NCI-H1048 (cell line): ENCODE data around the gene GOLGA6A.
"Not testable (repeated sequence)": the region's sequence is repeated elsewhere in the genome, so short reads cannot be mapped to it uniquely, and the experiment has no call there.

ENCODE experiments used
- DNase-seq: peaks from one replicate; lab custom pipeline; 2025; lab: John Stamatoyannopoulos, UW

GOLGA6A gene

DNA sequence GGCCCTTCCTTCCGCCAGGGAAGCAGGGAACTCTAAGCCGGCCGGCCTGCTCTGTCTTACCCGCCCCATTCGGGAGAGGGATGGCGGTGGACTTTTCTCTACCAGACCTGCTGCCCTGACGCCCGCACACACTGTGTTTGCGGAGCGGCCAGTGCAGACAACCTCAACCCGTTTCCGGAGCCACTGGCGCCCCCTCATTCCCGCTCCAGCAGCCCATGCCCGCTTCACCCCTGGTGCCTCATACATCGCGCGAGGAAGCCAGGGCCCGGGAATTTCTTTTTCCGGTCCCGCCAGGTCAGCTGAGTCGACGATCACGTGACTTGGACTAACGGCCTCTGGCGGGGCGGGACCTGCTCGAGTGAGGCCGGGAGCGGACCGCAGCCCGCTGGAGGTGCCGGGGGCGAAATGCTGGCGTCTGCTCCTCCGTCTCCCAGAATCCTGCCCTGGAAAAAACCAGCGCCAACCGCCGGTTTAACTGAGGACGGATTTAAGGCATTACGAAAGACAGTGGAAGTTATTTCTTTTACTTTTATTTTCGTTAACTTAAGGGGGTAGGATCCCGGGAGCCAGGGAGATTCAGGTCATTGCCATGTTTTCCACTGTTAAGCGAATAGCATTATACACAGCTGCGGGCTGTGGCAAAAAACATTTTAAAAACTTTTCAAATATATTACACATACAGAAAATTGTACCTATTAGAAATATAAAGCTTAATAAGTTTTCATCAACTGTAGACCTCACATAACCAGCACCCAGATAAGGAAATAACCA is 17.8 kb upstream of the GOLGA6A start:
- DNase-seq = not testable (repeated sequence)

DNA sequence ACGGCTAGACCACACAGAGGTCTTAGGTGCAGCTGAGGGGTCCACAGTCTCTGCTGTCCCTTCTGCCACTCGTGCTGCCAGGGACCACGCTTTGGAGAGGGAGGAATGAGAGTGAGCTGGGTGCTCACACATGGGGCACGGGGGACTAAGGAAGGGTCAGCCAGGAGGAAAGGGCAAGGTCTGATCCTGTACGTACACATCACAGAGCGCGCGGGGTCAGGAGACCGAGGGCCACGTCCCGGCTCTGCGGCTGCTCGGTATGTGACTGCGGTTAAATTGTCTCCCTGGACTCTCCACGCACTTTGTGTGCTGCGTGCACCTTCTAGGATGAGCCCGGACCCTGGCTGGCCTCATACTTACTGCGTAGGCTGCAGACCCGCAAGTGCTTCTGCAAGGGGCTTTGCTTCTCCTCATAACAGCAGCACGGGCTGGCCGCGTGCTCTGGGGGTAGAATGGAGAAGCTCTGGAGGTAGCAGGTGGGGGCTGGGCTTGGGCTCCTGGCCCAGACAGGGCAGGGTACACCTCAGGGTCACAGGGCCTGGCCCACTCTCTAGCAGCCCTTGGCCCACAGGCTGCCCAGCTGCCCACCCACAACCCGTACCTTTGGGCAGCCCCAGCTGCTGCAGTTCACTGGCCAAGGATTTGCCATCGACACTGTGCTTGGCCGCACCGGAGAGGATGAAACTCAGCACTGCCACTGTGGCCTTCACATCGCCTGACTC is 14.6 kb upstream of the GOLGA6A start:
- not testable (repeated sequence) for DNase-seq

DNA sequence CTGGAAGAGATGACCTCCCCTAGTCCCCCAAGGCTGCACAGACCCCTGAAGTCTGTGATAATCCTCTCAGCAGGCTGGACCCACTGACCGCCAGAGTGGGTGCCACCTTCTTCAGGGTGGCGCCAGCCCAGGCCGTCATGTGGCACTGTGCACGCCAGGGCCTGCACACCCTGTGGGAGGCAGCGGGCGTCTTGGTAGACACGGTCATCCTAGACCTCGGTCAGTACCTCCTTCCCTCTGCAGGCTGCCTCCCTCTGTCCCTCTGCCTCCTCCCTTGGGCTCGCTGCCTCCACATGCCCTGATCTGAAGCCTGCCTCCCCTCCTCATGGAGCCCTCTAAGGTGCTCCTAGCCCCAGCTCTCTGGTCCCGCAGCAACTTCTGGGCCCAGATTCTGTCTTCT is 13.3 kb upstream of the GOLGA6A start:
- DNase-seq = not testable (repeated sequence)

DNA sequence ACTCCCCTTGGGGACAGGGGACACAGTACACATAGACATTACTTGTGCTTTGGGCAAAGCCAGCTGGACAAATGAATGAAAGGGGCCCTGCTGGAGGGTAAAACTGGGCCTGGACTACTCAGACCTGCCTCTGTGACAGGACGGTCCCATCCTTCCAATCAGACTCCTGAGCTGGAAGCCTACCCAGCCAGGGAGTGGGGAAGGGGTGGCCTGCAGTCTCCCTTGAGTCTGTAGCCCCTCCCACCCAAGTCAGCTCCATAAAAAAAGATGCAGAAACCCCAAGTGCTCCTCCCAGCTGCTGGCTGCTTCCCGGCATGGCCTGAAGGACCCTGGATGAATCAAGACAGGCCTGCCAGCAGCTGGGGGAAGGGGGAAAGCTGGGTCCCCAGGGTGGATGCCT is 12.2 kb upstream of the GOLGA6A start:
- not testable (repeated sequence) for DNase-seq

DNA sequence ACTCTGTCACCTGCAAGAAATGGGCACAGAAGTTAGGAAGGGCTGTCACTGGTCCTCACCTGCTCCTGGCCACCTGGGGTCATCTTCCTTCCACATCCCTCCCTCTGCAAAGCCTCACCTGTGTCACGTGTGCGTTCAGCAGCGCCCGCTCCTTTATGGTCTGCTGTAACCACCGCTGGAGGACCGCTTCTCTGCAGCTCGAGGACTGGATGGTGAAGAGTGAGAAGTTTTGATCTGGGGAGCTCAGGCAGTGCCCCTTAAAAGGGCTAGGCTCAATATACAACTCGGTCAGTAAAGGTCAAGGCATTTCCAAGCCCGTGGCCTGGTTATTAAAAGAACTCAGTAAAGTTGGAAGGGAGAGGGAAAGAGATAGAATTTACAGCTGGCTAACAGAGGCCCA is 6.6 kb downstream of the GOLGA6A start:
- not testable (repeated sequence) for DNase-seq

DNA sequence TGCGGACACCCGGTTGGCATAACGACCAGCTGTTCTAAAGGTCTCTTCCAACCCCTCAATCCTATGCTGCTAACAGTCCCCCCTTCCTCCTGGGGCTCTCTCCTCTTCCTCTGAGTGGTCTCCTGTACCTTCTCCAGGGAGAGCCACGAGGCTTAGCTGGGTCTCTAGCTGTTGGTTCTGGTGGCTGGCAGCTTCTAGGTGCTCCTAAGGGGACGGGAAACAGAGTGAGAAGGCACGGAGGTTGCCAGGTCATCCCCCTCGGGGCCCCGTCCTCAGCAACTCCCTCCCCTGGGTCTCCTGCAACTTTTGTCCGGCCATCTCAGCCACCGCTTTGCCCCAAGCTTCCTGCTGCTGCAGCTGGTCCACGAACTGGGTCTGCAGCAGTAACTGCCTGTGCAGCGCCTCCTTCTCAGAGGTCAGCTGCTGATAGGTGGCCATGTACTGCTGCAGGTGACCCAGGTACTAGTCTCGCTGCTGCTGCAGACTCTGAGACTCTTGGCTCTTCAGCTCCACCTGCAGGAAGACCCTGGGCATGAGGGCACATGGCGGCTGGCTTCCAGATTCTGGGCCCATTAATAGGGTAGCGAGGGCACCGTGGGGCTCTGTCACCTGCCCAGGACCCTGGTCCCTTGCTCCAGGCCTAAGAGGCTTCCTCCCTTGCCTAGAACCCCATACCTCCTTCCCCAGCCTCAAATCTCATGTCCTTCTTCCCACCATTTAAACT is 9.6 kb downstream of the GOLGA6A start:
- DNase-seq = not testable (repeated sequence)

DNA sequence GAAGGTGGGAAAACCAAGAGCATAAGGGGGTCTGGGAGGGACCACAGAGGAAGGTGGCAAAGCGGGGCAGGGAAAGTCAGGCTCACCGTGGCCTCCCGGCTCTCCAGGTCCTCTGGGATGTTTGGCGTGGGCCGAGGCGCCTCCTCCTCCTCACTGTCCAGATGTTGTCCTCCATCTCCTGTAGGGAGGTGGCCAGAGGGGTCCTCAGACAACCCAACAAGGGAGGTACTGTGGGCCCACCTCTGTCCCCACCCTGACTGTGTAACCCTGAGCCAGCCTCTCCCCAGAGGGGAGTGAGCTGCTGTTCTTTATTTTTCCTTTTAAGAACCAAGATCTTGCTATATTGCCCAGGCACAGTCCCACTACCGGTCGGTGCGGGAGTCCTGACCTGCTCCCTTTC is 10.2 kb downstream of the GOLGA6A start:
- not testable (repeated sequence) for DNase-seq

DNA sequence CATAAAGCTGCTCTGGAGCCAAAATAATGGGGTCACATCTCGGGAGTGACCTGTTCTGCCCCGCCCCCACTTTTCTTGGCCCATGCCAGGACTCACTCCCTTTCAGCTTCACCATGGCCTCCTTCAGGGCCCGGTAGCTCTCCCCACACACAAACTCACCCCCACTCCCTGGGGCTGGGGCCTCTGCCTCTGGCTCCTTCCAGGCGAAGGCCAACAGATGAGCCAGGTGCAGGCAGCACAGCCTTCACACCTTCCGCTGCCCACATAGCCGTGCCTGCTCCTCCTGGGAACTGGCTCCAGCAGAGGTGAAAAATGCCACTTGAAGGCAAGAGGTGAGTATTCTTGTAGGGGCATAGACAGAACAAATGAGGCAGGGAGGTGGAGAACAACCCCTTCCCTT is 10.7 kb downstream of the GOLGA6A start:
- not testable (repeated sequence) for DNase-seq

DNA sequence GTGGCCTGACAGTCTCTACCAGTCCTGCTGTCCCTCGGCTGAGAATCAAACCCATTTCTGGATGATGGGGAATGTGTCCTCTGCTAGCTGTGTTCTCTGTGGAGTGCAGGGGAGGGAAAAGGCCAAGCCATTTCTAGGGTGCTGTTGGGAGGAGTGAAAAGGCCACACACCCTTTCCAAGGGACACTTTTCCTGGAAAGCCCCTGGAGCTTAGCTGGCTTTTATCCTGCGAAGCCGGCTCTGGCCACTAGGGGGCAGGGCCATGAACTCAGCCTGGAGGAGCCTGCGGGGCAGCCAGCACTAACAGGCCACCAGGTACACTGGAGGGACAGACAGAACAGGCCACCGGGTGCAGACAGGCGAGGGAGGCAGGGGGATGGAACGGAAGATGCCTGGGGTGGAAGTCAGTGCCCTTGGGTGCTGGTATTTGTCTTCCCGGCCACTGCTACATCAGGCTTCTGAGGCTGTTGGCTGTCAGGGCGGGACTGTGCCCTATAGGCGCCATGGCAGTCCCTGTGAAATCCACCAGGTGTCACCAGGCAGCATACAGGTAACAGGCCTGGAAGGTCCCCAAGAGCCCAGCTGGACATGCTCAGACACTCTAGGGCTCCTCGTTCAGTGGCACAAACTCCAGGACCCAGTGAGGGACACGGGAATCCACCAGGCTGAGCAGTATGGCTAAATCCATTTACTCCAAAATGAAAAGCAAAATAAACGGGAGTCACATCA is 16.5 kb downstream of the GOLGA6A start:
- not testable (repeated sequence) for DNase-seq

DNA sequence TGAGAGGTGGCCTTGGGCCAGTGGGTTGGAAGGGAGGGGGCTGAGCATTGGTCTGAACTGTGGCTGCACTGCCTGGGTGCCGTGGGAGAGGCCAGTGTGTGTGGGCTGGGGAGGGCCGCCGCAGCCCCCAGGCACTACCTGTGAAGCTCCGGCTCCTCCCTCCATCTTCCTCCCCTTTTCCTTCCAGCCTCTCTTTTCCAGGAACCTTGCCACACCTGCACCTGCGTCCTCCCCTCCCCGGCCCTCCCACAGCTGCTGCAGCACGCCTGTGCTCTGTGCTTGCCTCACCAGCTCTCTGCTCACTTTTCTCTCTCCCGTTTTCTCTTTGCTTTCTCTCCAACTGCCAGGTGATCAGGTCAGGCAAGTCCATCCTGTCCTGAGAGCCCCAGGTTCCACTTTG is 17.5 kb downstream of the GOLGA6A start:
- not testable (repeated sequence) for DNase-seq

DNA sequence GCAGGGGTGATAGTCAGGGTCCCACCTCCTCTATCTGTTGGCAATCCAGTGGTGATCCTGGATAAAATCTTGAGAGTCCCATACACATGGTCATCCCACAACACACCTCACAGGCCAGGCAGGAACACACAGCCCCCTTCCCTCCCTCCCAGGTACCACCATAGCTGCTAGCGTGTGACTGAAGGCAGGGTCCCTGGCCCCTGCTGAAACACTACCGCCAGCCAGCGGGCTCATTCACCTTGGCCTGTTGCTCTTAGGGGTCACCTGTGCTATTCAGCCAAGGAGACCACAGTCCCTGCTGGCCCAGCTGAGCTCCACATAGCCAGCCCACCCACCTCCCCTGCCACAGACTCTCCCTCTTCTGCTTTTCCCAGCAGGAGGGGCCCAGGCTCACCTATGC is 18.2 kb downstream of the GOLGA6A start:
- DNase-seq = not testable (repeated sequence)

DNA sequence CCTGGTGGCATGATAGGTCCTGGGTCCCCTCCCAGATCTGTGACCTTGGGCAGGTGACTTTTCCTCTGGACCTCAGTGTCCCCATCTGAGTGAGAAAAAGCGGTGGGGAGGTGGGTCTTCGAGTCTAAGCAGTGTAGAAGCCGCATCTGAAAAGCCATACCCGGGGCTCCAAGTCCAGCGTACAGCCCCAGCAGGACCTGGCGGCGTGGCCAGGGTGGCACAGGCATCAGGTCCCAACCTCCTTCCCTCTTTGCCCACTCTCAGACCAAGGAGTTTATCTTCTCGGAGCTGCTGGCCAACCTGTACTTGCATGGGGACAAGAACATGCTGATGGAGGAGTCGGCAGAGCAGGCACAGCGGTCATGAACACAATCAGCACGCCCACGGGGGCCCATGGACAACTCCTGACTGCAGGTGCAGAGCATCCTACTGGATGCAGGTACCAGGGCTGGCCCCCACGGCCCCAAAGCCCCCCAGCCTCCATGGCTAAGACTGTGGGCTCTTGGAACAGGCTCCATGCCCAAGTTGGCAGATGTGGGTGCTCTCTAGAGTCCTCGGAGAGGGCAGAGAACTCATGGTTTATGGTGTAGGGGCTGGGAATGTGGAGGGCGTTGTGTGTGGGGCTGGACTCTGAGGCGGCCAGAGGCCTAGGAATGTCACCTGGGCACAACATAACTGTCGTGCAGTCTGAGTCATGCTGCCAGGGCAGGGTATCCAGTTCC is 18.8 kb downstream of the GOLGA6A start:
- not testable (repeated sequence) for DNase-seq

DNA sequence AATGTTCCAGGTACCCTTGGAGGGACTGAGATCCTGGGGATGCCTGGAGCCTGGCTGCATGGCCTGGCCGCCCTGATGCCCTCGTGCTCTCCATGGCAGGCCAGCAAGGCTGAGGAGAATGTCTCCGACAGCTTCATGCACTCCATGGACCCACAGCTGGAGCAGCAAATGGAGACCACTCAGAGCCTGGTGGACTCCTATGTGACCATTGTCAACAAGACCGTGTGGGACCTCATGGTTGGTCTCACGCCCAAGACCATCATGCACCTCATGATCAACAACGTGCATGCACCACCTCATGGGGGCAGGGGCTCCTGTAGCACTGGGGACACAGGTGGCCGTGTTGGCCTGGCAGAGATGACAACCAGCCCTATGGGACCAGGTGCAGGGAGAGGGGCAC is 19.7 kb downstream of the GOLGA6A start:
- no peak for DNase-seq

DNA sequence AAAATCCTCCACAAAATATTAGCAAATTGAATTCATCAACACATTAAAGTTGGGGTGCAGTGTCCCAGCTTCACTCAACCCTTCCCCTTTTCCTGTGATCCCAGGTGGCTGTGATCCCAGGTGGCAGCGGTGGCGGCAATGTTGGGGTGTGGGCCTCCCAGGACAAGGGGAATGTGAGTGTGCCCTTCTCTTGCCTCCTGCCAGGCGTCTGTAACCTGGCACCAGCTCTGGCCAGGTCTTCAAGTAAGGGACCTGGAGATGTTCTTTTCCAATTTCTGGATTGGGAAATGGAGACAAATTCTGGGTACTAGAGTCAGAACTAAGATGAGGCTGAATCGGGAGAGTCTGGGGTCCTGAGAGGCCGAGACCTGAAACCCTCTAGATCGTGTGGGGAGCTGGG is 20.1 kb downstream of the GOLGA6A start:
- DNase-seq = no peak

DNA sequence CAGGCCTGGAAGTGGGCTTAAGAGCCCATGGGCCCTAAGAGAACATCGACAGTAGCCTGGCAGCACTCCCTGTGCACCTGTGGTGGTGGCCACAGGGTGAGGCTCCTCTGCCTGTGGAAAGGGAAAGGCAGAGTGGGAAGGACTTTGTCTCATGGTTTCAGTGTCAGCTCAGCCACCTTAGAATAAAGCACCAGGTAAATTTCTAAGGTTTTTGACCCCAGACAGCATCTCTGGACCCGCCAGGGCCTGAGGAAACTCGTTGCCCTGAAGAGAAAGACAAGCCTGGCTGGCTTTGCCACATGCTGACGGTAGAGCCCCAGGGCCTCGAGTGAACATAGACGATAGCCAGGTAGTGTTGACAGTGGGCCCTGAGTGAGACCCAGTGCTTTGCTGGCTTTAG is 22.1 kb downstream of the GOLGA6A start:
- DNase-seq = no peak

DNA sequence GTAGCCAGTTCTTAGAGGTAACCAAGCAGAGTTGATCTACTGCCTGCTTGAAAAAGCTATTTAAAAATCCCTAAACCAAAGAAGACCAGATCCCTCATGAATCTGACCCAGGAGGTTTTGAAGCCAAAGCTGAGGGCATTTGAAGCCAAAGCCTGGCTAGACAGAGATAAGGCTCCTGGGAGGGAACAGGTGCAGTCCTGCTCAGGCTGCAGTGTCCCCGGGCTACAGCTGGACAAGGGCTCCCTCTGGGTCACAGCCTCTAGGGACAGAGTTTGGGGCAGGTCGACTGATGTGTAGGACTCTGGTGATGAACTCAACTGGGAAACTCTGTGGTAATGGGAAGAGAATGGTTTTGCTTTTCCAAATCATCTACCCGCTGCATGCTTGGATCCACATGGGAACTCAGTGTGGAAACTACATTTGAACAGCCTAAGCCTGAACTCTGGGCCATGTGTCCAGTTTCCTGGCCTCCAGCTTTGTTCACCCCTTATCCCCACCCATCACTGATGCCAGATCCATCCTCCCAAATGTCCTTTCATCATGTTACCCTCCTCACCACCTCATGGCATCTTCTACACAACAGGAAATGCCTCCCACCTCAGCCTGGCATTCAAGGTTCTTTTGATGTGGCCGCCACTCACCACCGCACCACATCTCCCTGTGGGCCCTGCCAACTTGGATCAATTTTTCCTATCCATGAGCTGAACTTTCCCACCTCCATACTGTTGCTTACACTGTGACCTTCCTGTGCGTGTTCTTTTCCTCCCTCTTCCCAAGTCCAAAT is 23.1 kb downstream of the GOLGA6A start:
- not testable (repeated sequence) for DNase-seq

DNA sequence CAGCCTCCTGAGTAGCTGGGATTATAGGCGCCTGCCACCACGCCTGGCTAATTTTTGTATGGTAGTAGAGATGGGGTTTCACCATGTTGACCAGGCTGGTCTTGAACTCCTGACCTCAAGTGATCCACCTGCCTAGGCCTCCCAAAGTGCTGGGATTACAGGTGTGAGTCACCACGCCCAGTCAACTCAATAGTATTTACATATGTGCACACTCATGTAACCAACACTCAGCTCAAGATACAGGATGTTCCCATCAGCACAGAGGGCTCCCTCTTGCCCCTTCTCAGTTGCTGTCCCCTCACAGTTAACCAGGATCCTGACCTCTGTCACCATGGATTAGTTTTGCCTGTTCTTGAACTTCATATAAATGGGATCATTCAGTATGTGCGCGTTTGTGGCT is 26.0 kb downstream of the GOLGA6A start:
- DNase-seq = not testable (repeated sequence)

DNA sequence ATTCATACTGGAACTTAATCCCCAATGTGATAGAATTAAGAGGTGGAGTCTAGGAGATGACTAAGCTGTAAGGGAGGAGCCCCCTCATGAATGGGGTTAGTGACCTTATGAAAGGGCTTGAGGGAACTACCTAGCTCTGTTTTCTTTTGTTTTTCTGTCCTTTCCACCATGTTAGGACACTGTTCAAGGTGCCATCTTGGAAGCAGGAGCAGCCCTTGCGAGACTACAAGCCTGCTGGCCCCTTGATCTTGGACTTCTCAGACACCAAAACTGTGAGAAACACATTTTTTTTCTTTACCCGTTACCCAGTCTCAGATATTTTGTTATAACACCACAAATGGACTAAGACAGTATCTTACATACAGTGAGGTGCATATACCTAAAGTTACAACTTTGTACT is 26.5 kb downstream of the GOLGA6A start:
- DNase-seq = no peak

DNA sequence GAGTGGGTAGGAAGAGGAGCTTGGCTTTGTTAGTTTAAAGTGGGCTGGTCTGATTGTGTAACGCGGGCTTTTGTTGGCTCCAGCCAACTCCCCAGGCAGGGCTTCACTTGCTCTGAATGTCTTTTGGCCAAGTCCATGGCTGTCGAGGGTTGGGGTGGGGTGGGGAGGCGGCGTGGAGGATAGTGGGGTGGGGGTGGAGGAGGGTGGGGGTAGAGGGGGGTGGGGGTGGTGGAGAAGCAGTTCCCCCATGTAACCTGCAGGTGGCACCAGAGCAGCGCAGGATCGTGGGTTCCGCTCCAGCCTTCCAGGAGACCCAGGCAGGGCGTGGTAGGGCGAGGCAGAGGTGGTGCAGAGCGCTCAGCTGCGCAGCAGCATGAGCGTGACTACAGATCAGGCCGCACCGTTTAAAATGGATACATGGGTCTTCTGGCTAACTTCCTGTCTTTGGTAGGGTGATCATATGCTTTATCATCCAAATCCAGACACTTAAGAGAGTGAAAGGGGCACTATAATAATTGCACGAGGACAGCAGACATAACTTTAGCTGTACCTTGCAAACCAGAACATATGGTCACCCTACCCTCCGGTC is 28.3 kb downstream of the GOLGA6A start:
- no peak for DNase-seq

DNA sequence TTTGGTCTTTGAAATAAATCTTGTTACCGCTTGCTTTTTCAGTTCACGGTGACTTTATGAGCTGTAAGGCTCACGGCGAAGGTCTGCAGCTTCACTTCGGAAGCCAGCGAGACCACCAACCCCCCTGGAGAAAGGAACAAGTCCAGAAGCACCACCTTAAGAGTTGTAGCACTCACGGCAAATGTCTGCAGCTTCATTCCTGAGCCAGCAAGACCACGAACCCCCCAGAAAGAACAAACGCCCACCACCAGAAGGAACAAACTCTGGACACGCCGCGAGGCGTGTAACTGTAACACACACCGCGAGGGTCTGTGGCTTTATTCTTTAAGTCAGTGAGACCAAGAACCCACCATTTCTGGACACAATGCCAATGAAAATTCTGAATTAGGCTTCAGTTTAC is 28.8 kb downstream of the GOLGA6A start:
- DNase-seq = no peak
